WTC11 (cell line): Measurements from ENCODE around the gene NKAIN2.

ENCODE experiments used
- CREB1 ChIP-seq: sonication (generic); formaldehyde crosslinking; IDR thresholded peaks from 2 replicates; pipeline ENCODE4 v1.8.0; 2023; ENCODE audit warnings: mild to moderate bottlenecking, missing genetic modification reagents
- MXD4 ChIP-seq: fragments of 250-450 bp; sonication (Bioruptor Pico); IDR thresholded peaks from 2 replicates; pipeline ENCODE4 v1.8.0; 2021; ENCODE audit warnings: mild to moderate bottlenecking, moderate library complexity, borderline replicate concordance
- SP1 ChIP-seq: sonication (generic); formaldehyde crosslinking; conservative IDR thresholded peaks from 2 replicates; pipeline ENCODE4 v1.8.1; 2022; ENCODE audit warnings: missing genetic modification reagents
- USF2 ChIP-seq: sonication (generic); formaldehyde crosslinking; IDR thresholded peaks from 2 replicates; pipeline ENCODE4 v1.8.1; 2023; ENCODE audit warnings: mild to moderate bottlenecking, missing genetic modification reagents, moderate library complexity
- ZNF232 ChIP-seq: sonication (generic); formaldehyde crosslinking; IDR thresholded peaks from 2 replicates; pipeline ENCODE4 v1.8.0; 2022; ENCODE audit warnings: mild to moderate bottlenecking, missing genetic modification reagents
- TF ChIP-seq, protein P1 (sequence below): sonication (generic); formaldehyde crosslinking; IDR thresholded peaks from 2 replicates; pipeline ENCODE4 v1.8.1; 2023; ENCODE audit warnings: mild to moderate bottlenecking, moderate library complexity, missing genetic modification reagents
- TF ChIP-seq, protein P2 (sequence below): fragments of 200-600 bp; IDR thresholded peaks from 2 replicates; pipeline ENCODE4 v1.8.0; 2022; ENCODE audit warnings: antibody characterized with exemption
- TF ChIP-seq, protein P3 (sequence below): sonication (generic); formaldehyde crosslinking; IDR thresholded peaks from 2 replicates; pipeline ENCODE4 v1.8.0; 2022; ENCODE audit warnings: mild to moderate bottlenecking, missing genetic modification reagents

DNA sequence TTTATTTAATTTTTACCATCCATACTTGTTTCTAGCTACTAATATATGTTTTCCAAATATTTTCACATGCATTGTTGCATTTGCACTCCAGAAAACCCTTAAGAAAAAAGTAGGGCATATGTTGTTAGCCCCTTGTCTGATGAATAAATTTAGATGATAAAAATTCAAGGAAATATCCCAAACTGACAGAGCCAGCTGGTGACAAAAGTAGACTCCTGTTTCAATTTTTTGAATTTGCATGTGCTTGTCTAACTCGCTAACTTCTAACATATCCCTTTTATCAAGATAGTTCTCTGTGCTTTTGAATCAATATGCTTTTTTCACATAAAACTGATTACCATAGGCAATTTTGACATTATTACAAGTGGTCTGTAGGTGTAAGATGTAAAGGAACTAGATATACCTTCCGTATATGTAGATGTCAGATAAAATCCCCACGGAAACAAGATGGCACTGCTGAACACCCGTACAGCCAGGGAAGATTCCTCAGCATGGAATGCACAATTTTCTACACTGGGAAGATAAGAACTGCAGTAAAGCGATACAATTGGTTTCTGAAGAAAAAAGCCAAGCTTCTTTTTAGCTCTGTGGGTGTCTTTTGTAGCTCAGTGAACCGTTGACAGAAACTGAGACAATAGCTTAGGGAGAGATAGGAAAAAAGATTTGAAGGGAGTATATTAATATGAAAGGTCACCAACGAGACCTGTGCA, 721.0 kb downstream of the NKAIN2 start:
- TF ChIP-seq, protein P1, sequence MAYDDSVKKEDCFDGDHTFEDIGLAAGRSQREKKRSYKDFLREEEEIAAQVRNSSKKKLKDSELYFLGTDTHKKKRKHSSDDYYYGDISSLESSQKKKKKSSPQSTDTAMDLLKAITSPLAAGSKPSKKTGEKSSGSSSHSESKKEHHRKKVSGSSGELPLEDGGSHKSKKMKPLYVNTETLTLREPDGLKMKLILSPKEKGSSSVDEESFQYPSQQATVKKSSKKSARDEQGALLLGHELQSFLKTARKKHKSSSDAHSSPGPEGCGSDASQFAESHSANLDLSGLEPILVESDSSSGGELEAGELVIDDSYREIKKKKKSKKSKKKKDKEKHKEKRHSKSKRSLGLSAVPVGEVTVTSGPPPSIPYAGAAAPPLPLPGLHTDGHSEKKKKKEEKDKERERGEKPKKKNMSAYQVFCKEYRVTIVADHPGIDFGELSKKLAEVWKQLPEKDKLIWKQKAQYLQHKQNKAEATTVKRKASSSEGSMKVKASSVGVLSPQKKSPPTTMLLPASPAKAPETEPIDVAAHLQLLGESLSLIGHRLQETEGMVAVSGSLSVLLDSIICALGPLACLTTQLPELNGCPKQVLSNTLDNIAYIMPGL (CRISPR knock-in tag): no peak
- TF ChIP-seq, protein P2, sequence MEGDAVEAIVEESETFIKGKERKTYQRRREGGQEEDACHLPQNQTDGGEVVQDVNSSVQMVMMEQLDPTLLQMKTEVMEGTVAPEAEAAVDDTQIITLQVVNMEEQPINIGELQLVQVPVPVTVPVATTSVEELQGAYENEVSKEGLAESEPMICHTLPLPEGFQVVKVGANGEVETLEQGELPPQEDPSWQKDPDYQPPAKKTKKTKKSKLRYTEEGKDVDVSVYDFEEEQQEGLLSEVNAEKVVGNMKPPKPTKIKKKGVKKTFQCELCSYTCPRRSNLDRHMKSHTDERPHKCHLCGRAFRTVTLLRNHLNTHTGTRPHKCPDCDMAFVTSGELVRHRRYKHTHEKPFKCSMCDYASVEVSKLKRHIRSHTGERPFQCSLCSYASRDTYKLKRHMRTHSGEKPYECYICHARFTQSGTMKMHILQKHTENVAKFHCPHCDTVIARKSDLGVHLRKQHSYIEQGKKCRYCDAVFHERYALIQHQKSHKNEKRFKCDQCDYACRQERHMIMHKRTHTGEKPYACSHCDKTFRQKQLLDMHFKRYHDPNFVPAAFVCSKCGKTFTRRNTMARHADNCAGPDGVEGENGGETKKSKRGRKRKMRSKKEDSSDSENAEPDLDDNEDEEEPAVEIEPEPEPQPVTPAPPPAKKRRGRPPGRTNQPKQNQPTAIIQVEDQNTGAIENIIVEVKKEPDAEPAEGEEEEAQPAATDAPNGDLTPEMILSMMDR: no peak
- TF ChIP-seq, protein P3, sequence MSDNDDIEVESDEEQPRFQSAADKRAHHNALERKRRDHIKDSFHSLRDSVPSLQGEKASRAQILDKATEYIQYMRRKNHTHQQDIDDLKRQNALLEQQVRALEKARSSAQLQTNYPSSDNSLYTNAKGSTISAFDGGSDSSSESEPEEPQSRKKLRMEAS: no peak
- TF ChIP-seq MXD4 (CRISPR knock-in tag): no peak
- no peak for TF ChIP-seq SP1
- TF ChIP-seq ZNF232 (CRISPR knock-in tag): no peak
- TF ChIP-seq USF2 (CRISPR knock-in tag): no peak
- TF ChIP-seq CREB1 (CRISPR knock-in tag): no peak
